BE2C (cell line): Measurements from ENCODE around the gene ARFGAP3.

Experiments
- DNase-seq: peaks from one replicate; pipeline ENCODE4 v3.0.0-alpha.2; 2020
- H3K27me3 ChIP-seq: fragments of 250-450 bp; sonication (Bioruptor Pico); 2 replicates; pipeline ENCODE4 v1.5.1; 2020; ENCODE audit warnings: mild to moderate bottlenecking
- H3K36me3 ChIP-seq: fragments of 250-450 bp; sonication (Bioruptor Pico); 2 replicates; pipeline ENCODE4 v1.5.1; 2020; ENCODE audit warnings: mild to moderate bottlenecking
- H3K4me1 ChIP-seq: fragments of 250-450 bp; sonication (Bioruptor Pico); 2 replicates; pipeline ENCODE4 v1.5.1; 2020
- H3K4me3 ChIP-seq: 2 replicates; pipeline ENCODE4 v1.5.1; 2011; ENCODE audit warnings: low read depth, low read length
- H3K9me3 ChIP-seq: fragments of 250-450 bp; sonication (Bioruptor Pico); 2 replicates; pipeline ENCODE4 v1.5.1; 2020
- TF ChIP-seq, protein P1 (sequence below): IDR thresholded peaks from 2 replicates; pipeline ENCODE4 v1.5.1; 2012; ENCODE audit warnings: mild to moderate bottlenecking, low read depth, low read length

Gene ARFGAP3

DNA sequence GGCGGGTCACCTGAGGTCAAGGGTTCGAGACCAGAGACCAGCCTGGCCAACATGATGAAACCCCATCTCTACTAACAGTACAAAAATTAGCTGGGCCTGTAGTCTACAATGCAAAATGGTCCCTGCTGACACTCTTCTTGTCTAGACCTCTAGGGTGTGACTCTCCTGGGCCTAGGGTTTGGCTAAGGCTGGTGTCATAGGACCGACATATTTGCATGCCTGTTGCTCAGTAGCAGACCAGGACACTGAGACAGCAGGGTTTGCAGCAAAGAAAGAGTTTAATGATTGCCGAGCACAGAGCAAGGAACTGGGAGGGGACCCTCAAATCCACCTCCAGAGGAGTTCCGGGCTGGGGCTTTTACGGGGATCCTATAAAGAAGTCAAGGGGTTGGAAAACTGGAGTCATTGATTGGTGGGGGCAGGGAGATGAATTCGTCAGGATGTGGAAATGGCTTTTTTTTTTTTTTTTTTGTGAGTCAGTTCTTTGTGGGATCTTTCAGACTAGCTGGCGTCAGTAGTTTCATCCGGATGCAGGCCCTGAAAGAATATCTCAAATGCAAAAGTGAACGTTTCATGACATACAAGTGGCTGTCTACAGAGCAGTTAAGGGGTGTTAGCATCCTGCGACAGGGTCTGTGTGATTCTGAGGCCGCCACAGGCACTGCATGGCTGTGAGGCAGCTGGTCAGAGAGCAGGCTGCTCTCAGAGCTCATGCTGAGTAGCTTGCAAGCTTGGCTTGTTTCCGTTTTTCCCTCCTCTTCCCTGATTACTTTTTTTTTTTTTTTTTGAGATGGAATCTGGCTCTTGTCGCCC is 109.2 kb downstream of the ARFGAP3 start:
- H3K9me3 ChIP-seq, result no peaks in the 10 kb centered on the region
- no peak overlapping the region for H3K4me3 ChIP-seq
- TF ChIP-seq, protein P1, sequence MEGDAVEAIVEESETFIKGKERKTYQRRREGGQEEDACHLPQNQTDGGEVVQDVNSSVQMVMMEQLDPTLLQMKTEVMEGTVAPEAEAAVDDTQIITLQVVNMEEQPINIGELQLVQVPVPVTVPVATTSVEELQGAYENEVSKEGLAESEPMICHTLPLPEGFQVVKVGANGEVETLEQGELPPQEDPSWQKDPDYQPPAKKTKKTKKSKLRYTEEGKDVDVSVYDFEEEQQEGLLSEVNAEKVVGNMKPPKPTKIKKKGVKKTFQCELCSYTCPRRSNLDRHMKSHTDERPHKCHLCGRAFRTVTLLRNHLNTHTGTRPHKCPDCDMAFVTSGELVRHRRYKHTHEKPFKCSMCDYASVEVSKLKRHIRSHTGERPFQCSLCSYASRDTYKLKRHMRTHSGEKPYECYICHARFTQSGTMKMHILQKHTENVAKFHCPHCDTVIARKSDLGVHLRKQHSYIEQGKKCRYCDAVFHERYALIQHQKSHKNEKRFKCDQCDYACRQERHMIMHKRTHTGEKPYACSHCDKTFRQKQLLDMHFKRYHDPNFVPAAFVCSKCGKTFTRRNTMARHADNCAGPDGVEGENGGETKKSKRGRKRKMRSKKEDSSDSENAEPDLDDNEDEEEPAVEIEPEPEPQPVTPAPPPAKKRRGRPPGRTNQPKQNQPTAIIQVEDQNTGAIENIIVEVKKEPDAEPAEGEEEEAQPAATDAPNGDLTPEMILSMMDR, result no peak
- no peaks in the 10 kb centered on the region for H3K36me3 ChIP-seq
- no peak for DNase-seq
- no peaks in the 10 kb centered on the region for H3K4me1 ChIP-seq
- no peaks in the 10 kb centered on the region for H3K27me3 ChIP-seq
